Adrenal gland (tissue), 5 donors: Measurements from ENCODE around the gene AGBL3.

Experiments used
- CTCF ChIP-seq, 6 experiments: fragments of 450-650 bp in 4 of 6; fragments of 200-600 bp in 2 of 6; sonication (generic) in 1 of 6; IDR thresholded peaks; 1 replicate in 5 of 6; 2 replicates in 1 of 6; pipeline versions ENCODE4 v1.5.1 to v1.8.0; 2016 to 2021; ENCODE audit warnings: antibody characterized with exemption in 6 of 6, mild to moderate bottlenecking in 2 of 6, moderate library complexity in 1 of 6
- POLR2A ChIP-seq, 2 donors: fragments of 450-650 bp; IDR thresholded peaks; one replicate each; pipeline ENCODE4 v1.6.1; 2017; ENCODE audit warnings: antibody characterized with exemption in 2 of 2, mild to moderate bottlenecking in 2 of 2, moderate library complexity in 1 of 2
- donor health status: DM: no; HTN: no; CAD: no.

- TF ChIP-seq POLR2A (IDR thresholded peaks at IDR 0.05) (no peak), CTCF (IDR thresholded peaks at IDR 0.05) (no peak)
Measured at GRCh38 chr7:135128931-135129330, 142.6 kb downstream of the AGBL3 start.
